Panc1 (cell line): ENCODE measurements around the gene SIL1. TPM values are rescaled to one million over a fixed set of nuclear protein-coding genes. Genes with fewer than 3 reads are reported as not detected.

ENCODE experiments used
- ATAC-seq: fragments of 200-7000 bp; cut with Tn5 transposase; 2 replicates; pipeline ENCODE4 v1.9.1; 2020; ENCODE audit warnings: mild to moderate bottlenecking, moderate library complexity
- BruUV-seq: library from RNA; stranded (reverse); fragments of 400-500 nt; replicated peaks from 2 replicates; lab custom pipeline; 2021; lab: Mats Ljungman, UMichigan
- CTCF ChIA-PET: fragments of 300-600 bp; sonication (Branson Sonifier 250); formaldehyde crosslinking; loops from one replicate; lab custom pipeline; 2022; ENCODE audit warnings: antibody characterized with exemption; lab: Charles Lee
- POLR2A ChIA-PET: fragments of 300-600 bp; sonication (Branson Sonifier 250); formaldehyde crosslinking; loops from one replicate; lab custom pipeline; 2022; ENCODE audit warnings: antibody characterized with exemption; lab: Charles Lee
- DNase-seq: peaks from one replicate; pipeline ENCODE4 v3.0.0-alpha.2; 2010; ENCODE audit warnings: low read depth, low spot score
- H3K27ac ChIP-seq: 2 replicates; pipeline ENCODE4 v1.5.1; 2011; ENCODE audit warnings: mild to moderate bottlenecking, low read length, inconsistent platforms
- H3K27me3 ChIP-seq: fragments of 200-500 bp; sonication (Bioruptor generic); 2 replicates; pipeline ENCODE4 v1.6.0; 2014; ENCODE audit warnings: low read length, inconsistent platforms; ENCODE audit not compliant: control insufficient read depth, insufficient read depth
- H3K36me3 ChIP-seq: fragments of 200-500 bp; sonication (Bioruptor generic); 2 replicates; pipeline ENCODE4 v1.5.1; 2014; ENCODE audit warnings: inconsistent platforms, mild to moderate bottlenecking, low read length, moderate library complexity; ENCODE audit not compliant: control insufficient read depth, insufficient read depth
- H3K4me1 ChIP-seq: 2 replicates; pipeline ENCODE4 v1.5.1; 2011; ENCODE audit warnings: inconsistent platforms, mild to moderate bottlenecking, low read length, moderate library complexity; ENCODE audit not compliant: control insufficient read depth, insufficient read depth
- H3K4me3 ChIP-seq, 2 experiments: 2 replicates each; pipeline ENCODE4 v1.5.1; 2011 to 2012; ENCODE audit warnings: low read depth in 2 of 2, low read length in 2 of 2, mild to moderate bottlenecking in 2 of 2, inconsistent platforms in 1 of 2, moderate library complexity in 1 of 2
- H3K9me3 ChIP-seq: fragments of 200-500 bp; sonication (Bioruptor generic); 2 replicates; pipeline ENCODE4 v1.5.1; 2014; ENCODE audit warnings: low read depth, mild to moderate bottlenecking, inconsistent platforms, low read length, moderate library complexity; ENCODE audit not compliant: control insufficient read depth, insufficient read depth
- CTCF ChIP-seq: fragments of 450-650 bp; IDR thresholded peaks from 2 replicates; pipeline ENCODE4 v1.5.1; 2017; ENCODE audit warnings: mild to moderate bottlenecking
- POLR2AphosphoS5 ChIP-seq: IDR thresholded peaks from 2 replicates; pipeline ENCODE4 v1.6.1; 2012; ENCODE audit warnings: mild to moderate bottlenecking, low read depth, low read length, moderate library complexity
- SIN3A ChIP-seq: IDR thresholded peaks from 2 replicates; pipeline ENCODE4 v1.6.1; 2012; ENCODE audit warnings: low read depth, mild to moderate bottlenecking, low read length, moderate library complexity, borderline replicate concordance; ENCODE audit not compliant: insufficient read depth
- TCF7L2 ChIP-seq: IDR thresholded peaks from 2 replicates; pipeline ENCODE4 v1.6.1; 2011; ENCODE audit warnings: mild to moderate bottlenecking, low read depth, low read length, inconsistent platforms
- in situ Hi-C: cut with HindIII; loops from 2 replicates; pipeline ENCODE4 v1.10.0; 2016; ENCODE audit warnings: low sequenced_read_pairs, low pct_unique_long_range_greater_than_20kb
- intact Hi-C: fragments of 100-400 bp; cut with micrococcal nuclease; formaldehyde crosslinking; loops from one replicate; pipeline ENCODE4 v1.10.0; 2022; ENCODE audit not compliant: unreplicated experiment
- total RNA-seq: library from RNA; stranded (reverse); gene quantifications from one replicate; pipeline ENCODE4 v1.2.1, GENCODE V29; 2021; ENCODE audit not compliant: unreplicated experiment
- TF ChIP-seq, protein P1 (sequence below), 2 experiments: IDR thresholded peaks; 2 replicates each; pipeline ENCODE4 v1.6.1; 2011 to 2012; ENCODE audit warnings: low read depth in 2 of 2, control low read depth in 1 of 2, low read length in 1 of 2, mild to moderate bottlenecking in 1 of 2, moderate library complexity in 1 of 2; ENCODE audit not compliant: insufficient read depth in 1 of 2

SIL1 gene
- total RNA-seq, 1 experiment from 2014 or later = 35.4 TPM

DNA sequence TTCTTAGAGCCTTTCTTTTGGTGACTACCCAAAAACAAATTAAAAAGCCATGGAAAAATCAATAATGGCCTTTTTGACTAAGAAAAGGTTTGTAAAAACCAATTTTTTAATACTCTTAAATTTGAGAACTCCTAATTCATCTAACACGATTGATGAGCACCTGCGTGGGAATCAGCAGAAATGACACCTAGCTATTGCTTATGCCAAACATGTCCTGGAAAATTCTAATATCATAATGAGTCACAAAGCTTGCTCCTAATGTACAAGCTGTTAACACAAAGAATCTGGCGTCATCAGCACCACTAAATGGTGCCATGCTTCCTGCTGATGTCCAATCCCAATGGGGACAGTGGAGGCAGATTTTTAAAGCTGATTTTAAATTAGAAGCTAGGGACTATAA, 176.8 kb downstream of the SIL1 start:
- in situ Hi-C loops (no loop called here), intact Hi-C loops (no loop called here)
- H3K4me3 ChIP-seq = no peak overlapping the region
- no peaks in the 10 kb centered on the region for H3K36me3 ChIP-seq
- TF ChIP-seq CTCF (no peak), TCF7L2 (no peak), POLR2AphosphoS5 (no peak), SIN3A (no peak)
- TF ChIP-seq, protein P1, sequence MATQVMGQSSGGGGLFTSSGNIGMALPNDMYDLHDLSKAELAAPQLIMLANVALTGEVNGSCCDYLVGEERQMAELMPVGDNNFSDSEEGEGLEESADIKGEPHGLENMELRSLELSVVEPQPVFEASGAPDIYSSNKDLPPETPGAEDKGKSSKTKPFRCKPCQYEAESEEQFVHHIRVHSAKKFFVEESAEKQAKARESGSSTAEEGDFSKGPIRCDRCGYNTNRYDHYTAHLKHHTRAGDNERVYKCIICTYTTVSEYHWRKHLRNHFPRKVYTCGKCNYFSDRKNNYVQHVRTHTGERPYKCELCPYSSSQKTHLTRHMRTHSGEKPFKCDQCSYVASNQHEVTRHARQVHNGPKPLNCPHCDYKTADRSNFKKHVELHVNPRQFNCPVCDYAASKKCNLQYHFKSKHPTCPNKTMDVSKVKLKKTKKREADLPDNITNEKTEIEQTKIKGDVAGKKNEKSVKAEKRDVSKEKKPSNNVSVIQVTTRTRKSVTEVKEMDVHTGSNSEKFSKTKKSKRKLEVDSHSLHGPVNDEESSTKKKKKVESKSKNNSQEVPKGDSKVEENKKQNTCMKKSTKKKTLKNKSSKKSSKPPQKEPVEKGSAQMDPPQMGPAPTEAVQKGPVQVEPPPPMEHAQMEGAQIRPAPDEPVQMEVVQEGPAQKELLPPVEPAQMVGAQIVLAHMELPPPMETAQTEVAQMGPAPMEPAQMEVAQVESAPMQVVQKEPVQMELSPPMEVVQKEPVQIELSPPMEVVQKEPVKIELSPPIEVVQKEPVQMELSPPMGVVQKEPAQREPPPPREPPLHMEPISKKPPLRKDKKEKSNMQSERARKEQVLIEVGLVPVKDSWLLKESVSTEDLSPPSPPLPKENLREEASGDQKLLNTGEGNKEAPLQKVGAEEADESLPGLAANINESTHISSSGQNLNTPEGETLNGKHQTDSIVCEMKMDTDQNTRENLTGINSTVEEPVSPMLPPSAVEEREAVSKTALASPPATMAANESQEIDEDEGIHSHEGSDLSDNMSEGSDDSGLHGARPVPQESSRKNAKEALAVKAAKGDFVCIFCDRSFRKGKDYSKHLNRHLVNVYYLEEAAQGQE (IDR thresholded peaks at IDR 0.05; ENCODE audit: insufficient read depth in 1 of 2, low read depth in 2 of 2, low read length in 1 of 2) = no peak
- ATAC-seq (no peak), DNase-seq (no peak)
- H3K27ac ChIP-seq = no peak overlapping the region
- ChIA-PET CTCF (no interaction called here), POLR2A (no interaction called here)
- H3K27me3 ChIP-seq = no peaks in the 10 kb centered on the region
- H3K4me1 ChIP-seq = no peaks in the 10 kb centered on the region
- no TSS peak for BruUV-seq
- no peaks in the 10 kb centered on the region for H3K9me3 ChIP-seq

DNA sequence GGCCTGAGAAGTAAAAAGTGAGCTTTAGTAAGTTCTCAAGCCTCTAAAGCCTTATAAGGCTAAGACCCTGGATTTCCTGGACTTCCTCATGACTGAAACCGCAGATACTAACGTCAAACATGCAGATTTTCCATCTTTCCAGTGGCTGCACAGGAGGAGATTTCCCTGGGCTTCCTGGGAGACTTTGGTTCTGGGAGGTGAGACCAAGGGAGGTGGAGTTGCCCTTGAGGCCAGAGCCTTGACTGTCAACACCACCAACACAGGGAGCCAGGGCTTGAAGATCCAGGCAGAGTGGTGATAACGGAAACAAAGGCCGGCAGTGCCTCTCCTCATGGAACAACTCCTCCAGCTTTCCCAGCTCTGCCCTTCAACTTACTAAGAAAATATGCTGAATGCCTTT, 178.3 kb downstream of the SIL1 start:
- H3K9me3 ChIP-seq = no peaks in the 10 kb centered on the region
- no peaks in the 10 kb centered on the region for H3K4me1 ChIP-seq
- DNase-seq (no peak), ATAC-seq (no peak)
- no TSS peak for BruUV-seq
- no peaks in the 10 kb centered on the region for H3K36me3 ChIP-seq
- intact Hi-C loops (no loop called here), in situ Hi-C loops (no loop called here)
- POLR2A ChIA-PET = no interaction called here
- H3K4me3 ChIP-seq = no peak overlapping the region
- TF ChIP-seq POLR2AphosphoS5 (no peak), SIN3A (no peak), TCF7L2 (no peak), CTCF (no peak)
- TF ChIP-seq, protein P1 (IDR thresholded peaks at IDR 0.05; ENCODE audit: insufficient read depth in 1 of 2, low read depth in 2 of 2, low read length in 1 of 2) = no peak
- no peaks in the 10 kb centered on the region for H3K27me3 ChIP-seq
- no peak overlapping the region for H3K27ac ChIP-seq
- CTCF ChIA-PET = no interaction called here
